GM21526 (cell line): ENCODE data around the gene SPATA13.
"Not testable (repeated sequence)": the region's sequence is repeated elsewhere in the genome, so short reads cannot be mapped to it uniquely, and the experiment has no call there.

ENCODE experiments used
- ATAC-seq: cut with Tn5 transposase; IDR thresholded peaks from one replicate; pipeline ENCODE4 v1.9.1; 2021; ENCODE audit warnings: moderate library complexity; ENCODE audit not compliant: unreplicated experiment, low FRiP score

Gene SPATA13

DNA sequence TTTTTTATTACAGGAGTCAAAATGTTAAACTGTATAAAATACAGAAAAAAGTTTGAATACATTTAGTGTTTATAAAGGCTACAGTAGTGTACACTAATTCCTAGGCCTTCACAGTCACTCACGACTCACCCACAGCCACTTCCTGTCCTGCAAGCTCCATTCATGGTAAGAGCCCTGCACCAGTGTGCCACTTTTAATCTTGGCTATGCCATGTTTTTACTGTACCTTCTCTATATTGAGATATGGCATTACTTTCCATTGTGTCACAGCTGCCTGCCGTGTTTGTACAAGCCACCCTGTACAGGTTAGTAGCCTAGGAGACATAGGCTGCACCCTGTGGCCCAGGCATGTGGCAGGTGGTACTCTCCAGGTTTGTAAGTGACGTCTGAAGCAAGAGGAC, 180.9 kb downstream of the SPATA13 start:
- ATAC-seq = no peak

DNA sequence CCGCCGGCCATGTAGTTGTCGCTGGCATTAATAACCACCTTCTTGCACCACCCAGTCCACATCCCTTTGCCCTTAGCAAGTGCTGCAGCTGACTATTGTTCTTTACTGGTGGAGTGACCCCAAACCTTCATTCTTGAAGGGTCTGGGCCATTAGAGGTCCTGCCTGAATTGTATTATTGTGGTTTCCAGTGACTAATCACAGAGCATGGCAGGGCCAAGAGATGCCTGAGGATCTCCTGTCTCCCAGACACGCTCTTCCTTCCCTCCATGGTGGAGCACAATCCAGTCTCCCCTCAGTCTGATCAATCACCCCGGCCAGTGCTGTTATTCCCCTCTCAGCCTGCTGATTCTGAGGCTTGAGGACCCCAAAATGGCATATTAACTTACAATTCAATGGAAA, 187.9 kb downstream of the SPATA13 start:
- ATAC-seq = no peak

DNA sequence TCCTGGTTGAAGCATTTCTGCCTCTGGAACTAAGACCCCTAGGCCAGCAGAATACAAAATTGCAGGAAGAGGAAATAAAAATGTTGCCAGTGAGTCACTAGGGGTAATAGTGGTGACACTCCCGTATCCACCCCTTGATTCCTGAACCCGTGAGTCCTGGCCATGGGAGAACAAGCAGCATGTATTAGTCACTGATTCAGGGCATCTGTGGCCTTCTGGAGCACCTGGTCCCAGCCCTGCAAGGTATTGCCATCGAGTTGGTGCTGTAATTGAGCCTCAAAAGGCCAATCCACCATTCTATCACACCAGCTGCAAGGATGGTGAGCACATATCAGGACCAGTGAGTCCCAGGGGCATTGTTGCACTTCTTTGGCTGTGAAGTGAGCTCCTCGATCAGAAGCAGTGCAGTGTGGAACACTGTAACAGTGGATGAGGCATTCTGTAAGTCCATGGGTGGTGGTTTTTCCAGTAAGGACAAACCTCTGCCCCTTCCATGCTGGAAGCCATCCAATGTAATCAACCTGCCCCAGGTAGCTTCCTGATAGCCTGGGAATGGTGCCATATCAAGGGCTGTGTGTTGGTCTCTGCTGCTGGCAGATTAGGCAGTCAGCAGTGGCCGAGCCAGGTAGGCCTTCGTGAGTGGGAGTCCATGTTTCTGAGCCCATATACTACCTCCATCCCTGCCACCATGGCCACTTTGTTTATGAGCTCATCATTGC, 188.4 kb downstream of the SPATA13 start:
- ATAC-seq = no peak

DNA sequence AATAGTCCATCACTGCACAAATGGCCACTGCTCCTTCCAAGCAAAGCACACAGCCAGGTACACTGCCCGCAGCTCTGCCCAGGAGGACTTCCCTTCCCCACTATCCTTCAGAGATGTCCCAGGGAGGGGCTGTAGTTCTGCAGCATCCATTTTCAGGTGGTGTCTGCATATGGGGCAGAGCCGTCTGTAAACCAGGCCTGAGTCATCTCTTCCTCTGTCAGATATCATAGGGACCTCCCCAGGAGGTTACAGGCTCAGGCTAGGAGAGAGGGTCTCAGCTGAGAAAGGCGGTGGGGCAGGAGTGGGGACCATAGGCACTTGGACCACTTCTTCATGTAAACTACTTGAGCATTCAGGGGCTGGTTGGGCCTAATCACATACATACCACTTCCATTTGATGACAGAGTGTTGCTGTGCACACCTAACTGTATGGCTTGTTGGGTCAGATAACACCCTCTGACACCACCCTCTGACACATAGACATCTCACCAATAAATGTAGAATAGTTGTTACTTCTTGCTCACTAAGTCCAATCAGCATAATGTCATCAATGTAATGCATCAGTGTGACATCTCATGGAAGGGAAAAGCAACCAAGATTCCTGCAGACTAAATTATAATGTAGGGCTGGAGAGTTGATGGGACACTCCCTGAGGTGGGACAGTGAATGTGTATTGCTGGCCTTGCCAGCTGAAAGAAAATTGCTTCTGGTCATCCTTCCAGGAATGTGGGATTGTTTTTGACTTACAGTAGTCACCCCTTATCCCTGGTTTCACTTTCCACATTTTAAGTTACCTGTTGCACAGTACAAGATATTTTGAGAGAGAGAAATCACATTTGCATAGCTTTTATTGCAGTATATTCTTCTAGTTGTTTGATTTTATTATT, 189.5 kb downstream of the SPATA13 start:
- ATAC-seq = not testable (repeated sequence)

DNA sequence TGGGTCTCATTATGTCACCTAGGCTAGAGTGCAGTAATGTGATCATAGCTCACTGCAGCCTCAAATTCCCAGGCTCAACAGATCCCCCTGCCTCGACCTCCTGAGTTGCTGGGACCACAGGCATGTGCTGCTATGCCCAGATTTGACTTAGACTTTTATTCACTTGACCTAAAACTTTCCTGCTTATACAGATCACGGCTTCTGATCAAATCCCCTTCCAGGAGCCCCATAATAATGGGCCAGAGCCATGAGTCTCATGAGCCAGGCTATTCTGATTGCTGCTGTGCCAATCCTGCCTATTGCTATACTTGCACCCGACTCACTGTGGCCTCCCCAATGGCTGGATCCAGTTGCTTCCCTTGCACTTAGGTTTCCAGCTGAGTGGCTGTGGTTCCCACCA, 190.9 kb downstream of the SPATA13 start:
- no peak for ATAC-seq

DNA sequence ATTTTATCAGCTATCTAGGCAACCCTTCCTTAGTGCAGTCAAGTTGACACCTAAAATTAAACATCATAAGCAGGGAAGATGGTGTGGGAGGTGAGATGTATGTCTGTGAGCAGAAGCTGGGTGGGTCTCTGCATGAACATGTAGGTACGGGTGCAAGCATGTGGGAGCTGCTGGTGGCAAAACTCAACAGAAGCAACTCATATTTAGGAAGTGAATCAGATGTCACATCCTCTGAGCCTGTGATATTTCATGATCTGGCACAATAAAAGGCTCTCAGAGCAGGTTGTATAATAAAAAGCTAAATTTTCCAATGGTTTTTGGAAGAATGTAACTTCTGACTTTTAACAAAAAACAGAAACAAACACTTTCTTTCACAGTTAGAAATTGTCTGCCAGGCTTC, 193.2 kb downstream of the SPATA13 start:
- no peak for ATAC-seq

DNA sequence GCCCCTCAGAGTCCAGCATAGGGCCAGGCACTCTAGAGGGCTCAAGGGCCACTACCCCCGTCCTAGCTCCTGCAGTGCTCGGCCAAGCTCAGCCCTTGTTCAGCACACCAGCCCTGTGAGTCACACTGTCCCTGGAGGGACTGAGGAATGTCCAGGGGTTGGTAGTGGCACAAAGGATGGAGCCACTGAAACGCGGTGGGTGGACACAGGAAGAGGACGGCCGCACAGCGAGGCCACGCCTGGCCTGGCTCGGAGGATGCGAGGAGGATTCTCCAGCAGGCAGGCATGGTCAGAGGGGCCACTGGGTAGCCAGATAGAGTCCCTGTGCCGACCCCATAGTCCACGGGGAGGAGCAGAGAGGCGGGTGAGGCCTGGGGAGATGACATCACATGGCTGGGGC, 194.6 kb downstream of the SPATA13 start:
- no peak for ATAC-seq

DNA sequence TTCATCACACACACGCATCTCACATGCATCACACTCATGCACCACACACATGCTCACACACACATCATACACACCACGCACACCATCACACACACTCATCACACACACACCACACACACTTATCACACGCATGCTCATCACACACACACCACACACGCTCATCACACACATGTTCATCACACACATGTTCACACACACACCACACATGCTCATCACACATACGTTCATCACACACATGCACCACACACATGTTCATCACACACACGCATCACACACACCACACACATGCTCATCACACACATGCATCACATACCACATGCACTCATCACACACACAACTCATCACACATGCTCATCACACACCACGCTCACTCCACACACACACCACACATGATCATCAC, 195.8 kb downstream of the SPATA13 start:
- ATAC-seq = no peak
